IMR-90 (cell line): ENCODE results near the gene FCRL1. TPM values are rescaled to one million over a fixed set of nuclear protein-coding genes. Genes with fewer than 3 reads are reported as not detected.

Experiments used
- ATAC-seq: fragments of 200-7000 bp; cut with Tn5 transposase; 2 replicates; pipeline ENCODE4 v1.9.1; 2020; ENCODE audit warnings: low read depth, mild to moderate bottlenecking, moderate library complexity
- BruUV-seq: library from RNA; stranded (reverse); fragments of 400-500 nt; replicated peaks from 2 replicates; lab custom pipeline; 2021; lab: Mats Ljungman, UMichigan
- CTCF ChIA-PET: fragments of 300-600 bp; formaldehyde crosslinking; extraction: SDS; loops from one replicate; lab custom pipeline; 2021; ENCODE audit warnings: antibody characterized with exemption; lab: Yijun Ruan, JAX
- POLR2A ChIA-PET: fragments of 300-600 bp; sonication (Branson Sonifier 250); formaldehyde crosslinking; loops from one replicate; lab custom pipeline; 2022; ENCODE audit warnings: antibody characterized with exemption; ENCODE audit not compliant: unreplicated experiment; lab: Charles Lee
- DNase-seq: peaks from one replicate; pipeline ENCODE4 v3.0.0; 2013
- H2AFZ ChIP-seq: replicated peaks from 2 replicates; pipeline ENCODE3; 2013; ENCODE audit warnings: low read length, mild to moderate bottlenecking; ENCODE audit not compliant: poor library complexity
- H2AK5ac ChIP-seq: 2 replicates; pipeline ENCODE4 v1.6.1; 2013; ENCODE audit warnings: low read depth, low read length, inconsistent platforms
- H2AK9ac ChIP-seq: replicated peaks from 2 replicates; pipeline ENCODE3; 2013; ENCODE audit warnings: mild to moderate bottlenecking, low read depth, low read length, moderate library complexity; ENCODE audit not compliant: poor library complexity
- H2BK120ac ChIP-seq: 2 replicates; pipeline ENCODE4 v1.6.1; 2013; ENCODE audit warnings: low read depth, low read length, inconsistent platforms
- H2BK15ac ChIP-seq: 3 replicates; pipeline ENCODE4 v1.6.1; 2013; ENCODE audit warnings: low read depth, low read length, inconsistent platforms
- H2BK20ac ChIP-seq: 2 replicates; pipeline ENCODE4 v1.6.1; 2013; ENCODE audit warnings: low read depth, mild to moderate bottlenecking, inconsistent platforms, low read length, moderate library complexity
- H2BK5ac ChIP-seq: 2 replicates; pipeline ENCODE4 v1.6.1; 2013; ENCODE audit warnings: mild to moderate bottlenecking, low read depth, low read length, inconsistent platforms; ENCODE audit not compliant: poor library complexity, severe bottlenecking
- H3K14ac ChIP-seq: replicated peaks from 2 replicates; pipeline ENCODE4 v1.6.1; 2013; ENCODE audit warnings: low read depth, low read length, inconsistent platforms
- H3K18ac ChIP-seq: 2 replicates; pipeline ENCODE4 v1.6.1; 2013; ENCODE audit warnings: low read depth, low read length, control low read depth
- H3K23ac ChIP-seq: 2 replicates; pipeline ENCODE4 v1.6.1; 2013; ENCODE audit warnings: low read depth, low read length, inconsistent platforms
- H3K27ac ChIP-seq: 2 replicates; pipeline ENCODE4 v1.5.1; 2013; ENCODE audit warnings: mild to moderate bottlenecking, control low read depth, low read length; ENCODE audit not compliant: insufficient read depth
- H3K27me3 ChIP-seq: 2 replicates; pipeline ENCODE4 v1.6.1; 2013; ENCODE audit warnings: low read length; ENCODE audit not compliant: control insufficient read depth, insufficient read depth
- H3K36me3 ChIP-seq: 2 replicates; pipeline ENCODE4 v1.6.1; 2013; ENCODE audit warnings: low read length, mixed read lengths; ENCODE audit not compliant: control insufficient read depth, insufficient read depth
- H3K4ac ChIP-seq: 2 replicates; pipeline ENCODE4 v1.6.1; 2013; ENCODE audit warnings: low read depth, low read length, inconsistent platforms
- H3K4me1 ChIP-seq: 2 replicates; pipeline ENCODE4 v1.6.1; 2013; ENCODE audit warnings: low read length, mixed read lengths; ENCODE audit not compliant: control insufficient read depth, insufficient read depth
- H3K4me2 ChIP-seq: 2 replicates; pipeline ENCODE4 v1.6.1; 2013; ENCODE audit warnings: low read depth, mild to moderate bottlenecking, control low read depth, low read length, moderate library complexity
- H3K4me3 ChIP-seq: 2 replicates; pipeline ENCODE4 v1.5.1; 2013; ENCODE audit warnings: low read depth, mild to moderate bottlenecking, control low read depth, low read length, moderate library complexity; ENCODE audit not compliant: insufficient read depth
- H3K56ac ChIP-seq: 2 replicates; pipeline ENCODE4 v1.6.1; 2013; ENCODE audit warnings: low read length, inconsistent platforms; ENCODE audit not compliant: insufficient read depth; ENCODE audit errors: extremely low read depth
- H3K79me1 ChIP-seq, 2 experiments: 2 replicates each; pipeline ENCODE4 v1.6.1; 2013; ENCODE audit warnings: low read length in 2 of 2, inconsistent platforms in 1 of 2, low read depth in 1 of 2
- H3K9ac ChIP-seq: 2 replicates; pipeline ENCODE4 v1.6.1; 2013; ENCODE audit warnings: low read depth, low read length, control low read depth
- H3K9me1 ChIP-seq: 2 replicates; pipeline ENCODE4 v1.6.1; 2013; ENCODE audit warnings: low read length, inconsistent platforms; ENCODE audit not compliant: insufficient read depth
- H3K9me3 ChIP-seq: 2 replicates; pipeline ENCODE4 v1.6.1; 2013; ENCODE audit warnings: low read length; ENCODE audit not compliant: control insufficient read depth, insufficient read depth
- H4K20me1 ChIP-seq: 2 replicates; pipeline ENCODE4 v1.6.1; 2013; ENCODE audit warnings: low read length, inconsistent platforms; ENCODE audit not compliant: insufficient read depth
- H4K5ac ChIP-seq: 2 replicates; pipeline ENCODE4 v1.6.1; 2013; ENCODE audit warnings: mild to moderate bottlenecking, low read depth, low read length, control low read depth
- H4K8ac ChIP-seq, 2 experiments: 2 replicates each; pipeline ENCODE4 v1.6.1; 2013; ENCODE audit warnings: low read depth in 2 of 2, low read length in 2 of 2, control low read depth in 1 of 2, inconsistent platforms in 1 of 2
- H4K91ac ChIP-seq: 2 replicates; pipeline ENCODE4 v1.6.1; 2013; ENCODE audit warnings: low read depth, low read length, inconsistent platforms; ENCODE audit not compliant: insufficient read depth
- BHLHE40 ChIP-seq: fragments of 150-350 bp; IDR thresholded peaks from 2 replicates; pipeline ENCODE4 v1.6.1; 2016; ENCODE audit warnings: mild to moderate bottlenecking, low read depth, low read length
- MAFK ChIP-seq: IDR thresholded peaks from 2 replicates; pipeline ENCODE4 v1.6.1; 2012; ENCODE audit warnings: low read depth, low read length, improper control_type of control experiment
- MAZ ChIP-seq: IDR thresholded peaks from 2 replicates; pipeline ENCODE4 v1.6.1; 2012; ENCODE audit warnings: low read depth, mild to moderate bottlenecking, low read length, improper control_type of control experiment, moderate library complexity, borderline replicate concordance
- SMC3 ChIP-seq: fragments of 150-350 bp; IDR thresholded peaks from 2 replicates; pipeline ENCODE4 v1.6.1; 2016; ENCODE audit warnings: low read depth, mild to moderate bottlenecking, antibody characterized with exemption, low read length, moderate library complexity
- WGBS, 2 experiments: methylation state at CpG; one replicate each; pipeline versions ENCODE4 v1.1.5 to v1.1.7; 2013; ENCODE audit warnings: missing lambda C conversion rate in 2 of 2; ENCODE audit not compliant: insufficient read length in 1 of 2; ENCODE audit errors: extremely low coverage in 2 of 2; 5-methylcytosine and 5-hydroxymethylcytosine counted together
- dilution Hi-C: fragments of 300-500 bp; cut with HindIII; formaldehyde crosslinking; loops from one replicate; pipeline ENCODE4 v1.14.3; 2018; ENCODE audit warnings: low sequenced_read_pairs; ENCODE audit not compliant: unreplicated experiment
- in situ Hi-C: fragments of 300-500 bp; cut with MboI; formaldehyde crosslinking; loops from 3 replicates; pipeline ENCODE4 v1.14.3; 2019; ENCODE audit warnings: low sequenced_read_pairs, inconsistent platforms, mixed read lengths
- intact Hi-C: fragments of 100-400 bp; cut with micrococcal nuclease; formaldehyde crosslinking; loops from 2 replicates; pipeline ENCODE4 v1.10.0; 2022
- polyA plus RNA-seq, 3 experiments: library from polyadenylated mRNA; depleted of rRNA; stranded (reverse); fragments of >200 nt; gene quantifications; 2 replicates each; pipeline ENCODE4 v1.2.3, GENCODE V29; 2012; ENCODE audit warnings: low replicate concordance in 1 of 3
- total RNA-seq: library from RNA; depleted of rRNA; stranded (reverse); fragments of >200 nt; gene quantifications from 2 replicates; pipeline ENCODE4 v1.2.3, GENCODE V29; 2012
- TF ChIP-seq, protein P1 (sequence below): fragments of 150-350 bp; IDR thresholded peaks from 2 replicates; pipeline ENCODE4 v1.6.1; 2016; ENCODE audit warnings: low read depth, mild to moderate bottlenecking, low read length, moderate library complexity, borderline replicate concordance

FCRL1 gene
- total and polyA plus RNA-seq, 2 of the 4 experiments (the other 2 are of a cell fraction) = not detected

DNA sequence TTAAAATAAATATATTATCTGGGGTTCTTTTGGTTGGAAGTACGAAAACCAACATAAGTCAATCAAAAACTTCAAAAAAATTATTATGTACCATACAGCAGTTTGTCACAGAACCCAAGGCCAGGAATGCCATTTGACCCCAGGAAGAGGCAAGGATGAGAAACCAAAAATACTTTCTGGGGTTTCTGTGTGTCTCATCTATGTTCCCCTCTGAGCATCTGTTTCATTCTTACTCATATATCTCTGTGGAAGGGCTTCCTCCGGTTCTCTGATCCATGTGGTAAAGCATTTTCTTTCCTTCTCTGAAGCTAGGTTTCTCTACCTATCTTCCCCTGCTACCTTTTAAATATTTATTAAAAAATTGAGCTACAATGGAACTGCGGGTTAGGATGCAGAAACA lies 9.8 kb upstream of the FCRL1 start:
- DNase-seq (no peak), ATAC-seq (no peak)
- WGBS, 2 experiments = no CpG with 5 or more reads among the region's 3 CpGs
- no peak overlapping the region for H4K8ac ChIP-seq
- no peak overlapping the region for H3K14ac ChIP-seq
- no peak overlapping the region for H2BK5ac ChIP-seq
- no peaks in the 10 kb centered on the region for H3K9me1 ChIP-seq
- H2BK120ac ChIP-seq = no peak overlapping the region
- no peak for TF ChIP-seq SMC3
- no peak for TF ChIP-seq MAZ
- no peak for TF ChIP-seq BHLHE40
- TF ChIP-seq, protein P1, sequence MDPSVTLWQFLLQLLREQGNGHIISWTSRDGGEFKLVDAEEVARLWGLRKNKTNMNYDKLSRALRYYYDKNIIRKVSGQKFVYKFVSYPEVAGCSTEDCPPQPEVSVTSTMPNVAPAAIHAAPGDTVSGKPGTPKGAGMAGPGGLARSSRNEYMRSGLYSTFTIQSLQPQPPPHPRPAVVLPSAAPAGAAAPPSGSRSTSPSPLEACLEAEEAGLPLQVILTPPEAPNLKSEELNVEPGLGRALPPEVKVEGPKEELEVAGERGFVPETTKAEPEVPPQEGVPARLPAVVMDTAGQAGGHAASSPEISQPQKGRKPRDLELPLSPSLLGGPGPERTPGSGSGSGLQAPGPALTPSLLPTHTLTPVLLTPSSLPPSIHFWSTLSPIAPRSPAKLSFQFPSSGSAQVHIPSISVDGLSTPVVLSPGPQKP = no peak
- TF ChIP-seq MAFK = no peak
- H2AFZ ChIP-seq = no peak overlapping the region
- H3K4me1 ChIP-seq = no peaks in the 10 kb centered on the region
- BruUV-seq = no TSS peak
- ChIA-PET POLR2A (no interaction called here), CTCF (no interaction called here)
- H3K9ac ChIP-seq = no peak overlapping the region
- H3K4me3 ChIP-seq = no peak overlapping the region
- H3K79me1 ChIP-seq = no peaks in the 10 kb centered on the region
- H2AK5ac ChIP-seq = no peak overlapping the region
- no peak overlapping the region for H3K23ac ChIP-seq
- no peak overlapping the region for H3K4me2 ChIP-seq
- H3K56ac ChIP-seq = no peak overlapping the region
- H3K9me3 ChIP-seq = no peaks in the 10 kb centered on the region
- no peak overlapping the region for H4K5ac ChIP-seq
- H3K27me3 ChIP-seq = no peaks in the 10 kb centered on the region
- in situ Hi-C loops (no loop called here), intact Hi-C loops (no loop called here), dilution Hi-C loops (no loop called here)
- no peak overlapping the region for H3K4ac ChIP-seq
- H2AK9ac ChIP-seq = no peak overlapping the region
- no peak overlapping the region for H2BK20ac ChIP-seq
- H2BK15ac ChIP-seq = no peak overlapping the region
- no peaks in the 10 kb centered on the region for H4K20me1 ChIP-seq
- no peak overlapping the region for H3K18ac ChIP-seq
- H4K91ac ChIP-seq = no peak overlapping the region
- H3K36me3 ChIP-seq = no peaks in the 10 kb centered on the region
- H3K27ac ChIP-seq = no peak overlapping the region
